ENCODE data around the gene GPR42.
"Not testable (repeated sequence)": the region's sequence is repeated elsewhere in the genome, so short reads cannot be mapped to it uniquely, and the experiment has no call there.

Gene GPR42

DNA sequence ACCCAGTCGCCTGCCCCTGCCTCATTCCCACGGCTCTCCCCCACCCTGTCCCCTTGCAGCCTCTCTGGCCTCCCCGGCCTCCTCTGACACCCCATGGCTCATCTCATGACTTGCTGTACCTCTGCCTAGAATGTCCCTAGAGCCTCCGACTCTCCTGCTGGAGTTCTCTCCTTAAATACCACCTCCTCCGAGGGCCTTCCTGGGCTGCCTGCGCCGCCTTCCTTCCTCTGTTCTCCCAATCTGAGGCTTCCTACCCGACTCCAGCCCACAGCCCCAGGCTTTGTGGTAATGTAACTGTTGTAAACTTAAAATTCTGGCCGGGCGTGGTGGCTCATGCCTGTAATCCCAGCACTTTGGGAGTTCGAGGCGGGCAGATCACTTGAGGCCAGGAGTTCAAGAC lies 27.7 kb downstream of the GPR42 start:
- WGBS, 2 experiments (ENCODE audit: insufficient coverage in 2 of 2), result 95 to 97% methylated on average over 8 to 10 of the region's 12 CpGs
- Histone ChIP-seq H3K4me1 (ENCODE audit: control insufficient read depth, insufficient read depth, low read length, poor library complexity, severe bottlenecking) (no peaks in the 10 kb centered on the region), H3K36me3 (ENCODE audit: control insufficient read depth, insufficient read depth, low read length) (no peaks in the 10 kb centered on the region), H3K9me3 (ENCODE audit: control insufficient read depth, low read length) (no peaks in the 10 kb centered on the region), H3K4me3 (ENCODE audit: extremely low read depth, insufficient read depth, low read length, poor library complexity, severe bottlenecking) (no peak overlapping the region), H3K27ac (ENCODE audit: low read depth, low read length, severe bottlenecking) (no peak overlapping the region)

DNA sequence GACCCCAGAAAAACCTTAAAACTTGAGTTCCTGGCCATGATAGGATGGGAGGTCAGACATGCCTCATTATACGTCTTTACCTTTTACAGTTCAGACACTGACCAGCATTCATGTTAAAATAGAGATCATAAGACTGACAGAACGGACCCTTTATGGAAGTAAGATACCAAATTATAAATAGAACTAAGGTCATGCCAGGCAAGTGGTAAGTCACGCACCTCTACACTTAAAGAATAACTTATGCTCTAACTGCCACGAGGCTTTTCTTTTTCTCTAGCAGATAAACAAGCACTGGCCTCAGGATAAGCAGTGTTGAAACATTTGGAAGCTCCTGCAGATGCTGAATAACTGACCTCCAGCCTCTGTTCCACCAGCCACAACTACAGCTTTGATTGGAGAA lies 28.4 kb downstream of the GPR42 start:
- Histone ChIP-seq H3K4me1 (ENCODE audit: control insufficient read depth, insufficient read depth, low read length, poor library complexity, severe bottlenecking) (no peaks in the 10 kb centered on the region), H3K36me3 (ENCODE audit: control insufficient read depth, insufficient read depth, low read length) (no peaks in the 10 kb centered on the region), H3K9me3 (ENCODE audit: control insufficient read depth, low read length) (no peaks in the 10 kb centered on the region), H3K4me3 (ENCODE audit: extremely low read depth, insufficient read depth, low read length, poor library complexity, severe bottlenecking) (no peak overlapping the region), H3K27ac (ENCODE audit: low read depth, low read length, severe bottlenecking) (no peak overlapping the region)
- 73 to 94% methylated on average over 2 to 3 of the region's 4 CpGs for WGBS, 2 experiments (ENCODE audit: insufficient coverage in 2 of 2)

DNA sequence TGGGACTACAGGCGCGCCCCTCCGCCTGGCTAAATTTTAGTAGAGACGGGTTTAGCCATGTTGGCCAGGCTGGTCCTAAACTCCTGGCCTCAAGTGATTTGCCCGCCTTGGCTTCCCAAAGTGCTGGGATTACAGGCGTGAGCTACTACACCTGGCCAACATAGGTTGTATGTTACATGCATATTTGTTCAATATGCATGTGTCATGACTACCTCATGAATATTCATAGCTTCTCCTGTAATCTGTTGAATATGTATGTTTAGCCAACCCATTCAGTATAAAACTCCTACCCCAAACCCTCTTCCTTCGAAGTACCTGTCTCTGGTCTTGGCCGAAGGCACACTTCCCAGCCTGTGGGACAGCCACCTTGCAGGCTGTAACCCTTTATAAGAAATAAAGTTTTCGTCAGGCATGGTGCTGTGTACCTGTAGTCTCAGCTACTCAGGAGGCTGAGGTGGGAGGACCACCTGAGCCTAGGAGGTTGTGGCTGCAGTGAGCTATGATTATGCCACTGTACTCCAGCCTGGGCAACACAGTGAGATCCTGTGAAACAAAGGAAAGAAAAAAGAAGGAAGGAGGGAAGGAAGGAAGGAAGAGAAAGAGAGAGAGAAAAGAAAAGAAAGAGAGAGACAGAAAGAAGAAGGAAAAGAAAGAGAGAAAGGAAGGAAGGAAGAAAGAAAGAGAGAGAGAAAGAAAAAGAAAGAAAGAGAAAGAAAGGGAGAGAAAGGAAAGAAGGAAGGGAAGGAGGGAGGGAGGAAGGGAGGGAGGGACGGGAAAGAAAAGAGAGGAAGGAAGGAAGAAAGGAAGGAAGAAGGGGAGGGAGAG lies 29.3 kb downstream of the GPR42 start:
- H3K9me3 ChIP-seq (ENCODE audit: control insufficient read depth, low read length), result no peaks in the 10 kb centered on the region
- H3K36me3 ChIP-seq (ENCODE audit: control insufficient read depth, insufficient read depth, low read length), result no peaks in the 10 kb centered on the region
- no peak overlapping the region for H3K4me3 ChIP-seq (ENCODE audit: extremely low read depth, insufficient read depth, low read length, poor library complexity, severe bottlenecking)
- H3K4me1 ChIP-seq (ENCODE audit: control insufficient read depth, insufficient read depth, low read length, poor library complexity, severe bottlenecking), result no peaks in the 10 kb centered on the region
- no peak overlapping the region for H3K27ac ChIP-seq (ENCODE audit: low read depth, low read length, severe bottlenecking)
- WGBS, 2 experiments (ENCODE audit: insufficient coverage in 2 of 2), result 79 to 93% methylated on average over 8 to 9 of the region's 10 CpGs

DNA sequence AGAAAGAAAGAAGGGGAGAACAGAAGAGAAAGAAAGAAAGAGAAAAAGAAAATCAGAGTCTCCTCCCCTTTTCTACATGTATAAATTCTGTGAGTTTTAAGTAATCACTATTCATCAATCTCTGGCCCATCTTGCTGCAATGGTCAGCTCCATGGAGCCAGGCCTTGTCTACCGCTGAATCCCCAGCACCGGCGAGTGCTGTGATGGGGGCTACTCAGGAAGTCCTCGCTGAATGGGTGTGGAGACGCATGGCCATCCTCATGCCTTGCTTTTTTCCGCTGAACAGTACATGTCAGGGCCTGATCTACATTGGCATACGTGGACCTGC lies 29.9 kb downstream of the GPR42 start:
- 97% methylated on average over 6 of the region's 7 CpGs for WGBS, 2 experiments (ENCODE audit: insufficient coverage in 2 of 2)
- Histone ChIP-seq H3K4me1 (ENCODE audit: control insufficient read depth, insufficient read depth, low read length, poor library complexity, severe bottlenecking) (no peaks in the 10 kb centered on the region), H3K27ac (ENCODE audit: low read depth, low read length, severe bottlenecking) (no peak overlapping the region), H3K36me3 (ENCODE audit: control insufficient read depth, insufficient read depth, low read length) (no peaks in the 10 kb centered on the region), H3K4me3 (ENCODE audit: extremely low read depth, insufficient read depth, low read length, poor library complexity, severe bottlenecking) (no peak overlapping the region), H3K9me3 (ENCODE audit: control insufficient read depth, low read length) (no peaks in the 10 kb centered on the region)

DNA sequence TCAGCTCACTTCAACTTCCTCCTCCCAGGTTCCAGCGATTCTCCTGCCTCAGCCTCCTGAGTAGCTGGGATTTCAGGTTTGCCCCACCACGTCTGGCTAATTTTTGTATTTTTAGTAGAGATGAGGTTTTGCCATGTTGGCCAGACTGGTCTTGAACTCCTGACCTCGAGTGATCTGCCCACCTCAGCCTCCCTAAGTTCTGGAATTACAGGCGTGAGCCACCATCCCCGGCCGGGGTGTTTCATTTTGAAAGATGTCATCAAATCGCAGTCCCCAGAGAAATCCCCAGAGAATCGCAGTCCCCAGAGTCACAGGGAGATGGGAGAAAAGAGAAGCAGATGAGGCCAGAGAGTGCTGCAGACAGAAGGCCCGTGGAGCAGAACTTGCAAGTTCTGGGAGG lies 30.5 kb downstream of the GPR42 start:
- not testable (repeated sequence) for H3K9me3 ChIP-seq (ENCODE audit: control insufficient read depth, low read length); H3K27ac ChIP-seq (ENCODE audit: low read depth, low read length, severe bottlenecking); H3K4me1 ChIP-seq (ENCODE audit: control insufficient read depth, insufficient read depth, low read length, poor library complexity, severe bottlenecking); H3K36me3 ChIP-seq (ENCODE audit: control insufficient read depth, insufficient read depth, low read length); H3K4me3 ChIP-seq (ENCODE audit: extremely low read depth, insufficient read depth, low read length, poor library complexity, severe bottlenecking)
- 91% methylated on average over 8 to 9 of the region's 9 CpGs for WGBS, 2 experiments (ENCODE audit: insufficient coverage in 2 of 2)

DNA sequence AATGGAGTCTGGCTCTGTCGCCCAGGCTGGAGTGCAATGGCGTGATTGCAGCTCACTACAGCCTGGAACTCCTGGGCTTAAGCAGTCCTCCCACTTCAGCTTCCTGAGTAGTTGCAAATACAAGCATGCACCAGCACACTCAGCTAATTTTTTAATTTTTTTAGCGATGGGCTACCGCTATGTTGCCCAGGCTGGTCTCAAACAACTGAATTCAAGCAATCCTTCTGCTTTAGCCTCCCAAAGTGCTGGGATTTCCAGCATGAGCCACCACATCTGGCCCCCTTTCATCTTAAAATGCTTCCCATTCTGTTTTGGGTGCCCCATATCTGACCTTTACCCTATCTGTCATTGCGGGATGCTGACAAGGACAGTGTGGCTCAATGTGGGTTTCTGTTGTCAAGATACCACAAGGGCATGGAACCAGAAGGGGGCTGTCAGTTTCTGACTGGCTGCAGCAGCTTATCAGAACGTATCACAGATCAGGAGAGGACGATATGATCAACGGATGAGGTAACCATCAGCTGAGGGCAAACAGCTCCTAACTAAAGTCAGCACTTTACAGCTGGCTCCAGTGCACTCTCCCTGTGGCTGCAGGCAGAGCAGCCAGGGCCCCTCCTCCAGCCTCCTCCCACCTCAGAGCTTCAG lies 32.4 kb downstream of the GPR42 start:
- Histone ChIP-seq H3K4me1 (ENCODE audit: control insufficient read depth, insufficient read depth, low read length, poor library complexity, severe bottlenecking) (no peaks in the 10 kb centered on the region), H3K27ac (ENCODE audit: low read depth, low read length, severe bottlenecking) (no peak overlapping the region), H3K9me3 (ENCODE audit: control insufficient read depth, low read length) (no peaks in the 10 kb centered on the region), H3K4me3 (ENCODE audit: extremely low read depth, insufficient read depth, low read length, poor library complexity, severe bottlenecking) (no peak overlapping the region), H3K36me3 (ENCODE audit: control insufficient read depth, insufficient read depth, low read length) (no peaks in the 10 kb centered on the region)
- 89 to 92% methylated on average over 8 of the region's 8 CpGs for WGBS, 2 experiments (ENCODE audit: insufficient coverage in 2 of 2)

DNA sequence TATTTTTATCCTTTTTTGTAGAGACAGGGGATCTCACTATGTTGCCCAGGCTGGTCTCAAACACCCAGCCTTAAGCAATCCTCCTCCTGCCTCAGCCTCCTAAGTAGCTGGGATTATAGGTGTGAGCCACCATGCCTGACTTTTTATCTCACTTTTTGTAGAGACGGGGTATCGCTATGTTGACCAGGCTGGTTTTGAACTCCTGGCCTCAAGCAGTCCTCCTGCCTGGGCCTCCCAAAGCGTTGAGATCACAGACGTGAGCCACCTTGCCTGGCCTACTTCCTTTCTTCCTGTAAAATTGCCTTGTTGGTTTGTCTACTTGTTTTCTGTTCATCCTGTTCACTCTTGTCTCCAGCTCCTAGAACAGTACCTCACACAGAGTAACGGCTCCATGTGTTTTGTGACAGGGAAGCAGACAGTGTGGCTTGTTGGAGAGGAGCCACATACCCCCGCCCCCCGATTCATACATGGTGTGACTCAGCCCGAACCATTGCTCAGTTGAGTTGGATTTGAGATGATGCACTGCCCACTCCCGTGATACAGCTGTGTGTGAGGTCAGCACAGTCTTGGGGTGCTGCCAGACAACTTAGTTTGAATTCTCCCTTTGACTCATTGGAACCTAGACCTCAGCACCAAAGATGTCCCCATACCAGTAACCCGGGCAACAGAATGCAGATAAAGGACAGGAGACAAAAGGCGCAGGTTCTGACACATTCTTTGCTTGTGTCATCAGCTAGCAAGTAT lies 34.2 kb downstream of the GPR42 start:
- Histone ChIP-seq H3K36me3 (ENCODE audit: control insufficient read depth, insufficient read depth, low read length) (no peaks in the 10 kb centered on the region), H3K4me1 (ENCODE audit: control insufficient read depth, insufficient read depth, low read length, poor library complexity, severe bottlenecking) (no peaks in the 10 kb centered on the region), H3K27ac (ENCODE audit: low read depth, low read length, severe bottlenecking) (no peak overlapping the region), H3K4me3 (ENCODE audit: extremely low read depth, insufficient read depth, low read length, poor library complexity, severe bottlenecking) (no peak overlapping the region), H3K9me3 (ENCODE audit: control insufficient read depth, low read length) (no peaks in the 10 kb centered on the region)
- WGBS, 2 experiments (ENCODE audit: insufficient coverage in 2 of 2), result 87 to 94% methylated on average over 10 to 11 of the region's 11 CpGs

DNA sequence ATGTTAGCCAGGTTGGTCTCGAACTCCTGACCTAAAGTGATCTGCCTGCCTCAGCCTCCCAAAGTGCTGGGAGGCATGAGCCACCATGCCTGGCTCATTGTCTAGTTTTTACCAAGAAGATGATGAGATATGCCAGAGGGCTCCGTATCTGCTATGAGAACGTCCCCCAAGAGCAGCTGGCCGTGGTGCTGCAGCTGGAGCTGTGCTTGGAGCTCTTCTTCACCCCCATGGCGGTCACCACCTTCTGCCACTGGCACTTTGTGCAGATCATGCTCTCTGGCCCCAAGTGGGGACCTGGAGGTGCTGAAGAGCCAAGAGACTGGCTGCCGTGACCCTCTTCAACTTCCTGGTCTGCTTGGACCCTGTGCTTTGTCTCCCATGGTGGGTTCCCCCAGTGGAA lies 36.8 kb downstream of the GPR42 start:
- H3K36me3 ChIP-seq (ENCODE audit: control insufficient read depth, insufficient read depth, low read length), result no peaks in the 10 kb centered on the region
- H3K4me3 ChIP-seq (ENCODE audit: extremely low read depth, insufficient read depth, low read length, poor library complexity, severe bottlenecking), result no peak overlapping the region
- H3K4me1 ChIP-seq (ENCODE audit: control insufficient read depth, insufficient read depth, low read length, poor library complexity, severe bottlenecking), result no peaks in the 10 kb centered on the region
- 84 to 86% methylated on average over 5 to 6 of the region's 6 CpGs for WGBS, 2 experiments (ENCODE audit: insufficient coverage in 2 of 2)
- no peaks in the 10 kb centered on the region for H3K9me3 ChIP-seq (ENCODE audit: control insufficient read depth, low read length)
- H3K27ac ChIP-seq (ENCODE audit: low read depth, low read length, severe bottlenecking), result no peak overlapping the region

DNA sequence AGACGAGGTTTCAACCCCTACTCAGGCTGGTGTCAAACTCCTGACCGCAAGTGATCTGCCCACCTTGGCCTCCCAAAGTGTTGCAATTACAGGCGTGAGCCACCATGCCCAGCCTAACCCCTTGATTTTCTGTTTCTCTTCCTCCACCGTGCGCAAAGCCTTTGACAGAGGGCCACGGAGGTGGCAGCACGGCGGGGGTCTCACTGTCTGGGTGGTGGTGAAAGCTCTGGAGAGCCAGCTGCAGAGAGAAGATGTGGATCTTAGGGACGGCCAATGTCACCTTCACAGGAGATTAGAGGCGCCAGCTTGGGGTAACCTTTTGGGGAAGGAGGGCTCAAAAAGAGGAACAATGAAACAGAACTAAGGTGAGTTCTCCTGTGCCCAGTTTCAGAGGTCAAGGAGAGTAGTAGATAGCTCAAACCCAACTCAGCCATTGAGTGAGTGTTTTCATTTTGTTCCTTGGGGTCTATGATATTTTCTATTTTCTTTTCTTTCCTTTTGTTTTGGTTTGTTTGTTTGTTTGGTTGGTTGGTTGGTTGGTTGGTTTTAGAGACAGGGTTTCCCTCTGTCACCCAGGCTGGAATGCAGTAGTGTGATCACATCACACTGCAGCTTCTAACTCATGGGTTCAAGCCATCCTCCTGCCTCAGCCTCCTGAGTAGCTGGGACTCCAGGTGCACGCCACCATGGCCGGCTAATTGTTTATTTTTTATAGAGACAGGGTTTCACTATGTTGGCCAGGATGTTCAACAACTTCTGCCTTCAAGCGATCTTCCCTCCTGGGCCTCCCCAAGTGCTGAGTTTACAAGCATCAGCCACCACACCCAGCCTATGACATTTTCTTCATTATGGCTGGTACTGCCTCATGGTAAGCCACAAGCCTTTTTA lies 37.7 kb downstream of the GPR42 start:
- Histone ChIP-seq H3K9me3 (ENCODE audit: control insufficient read depth, low read length) (no peaks in the 10 kb centered on the region), H3K4me1 (ENCODE audit: control insufficient read depth, insufficient read depth, low read length, poor library complexity, severe bottlenecking) (no peaks in the 10 kb centered on the region), H3K4me3 (ENCODE audit: extremely low read depth, insufficient read depth, low read length, poor library complexity, severe bottlenecking) (no peak overlapping the region), H3K36me3 (ENCODE audit: control insufficient read depth, insufficient read depth, low read length) (no peaks in the 10 kb centered on the region), H3K27ac (ENCODE audit: low read depth, low read length, severe bottlenecking) (no peak overlapping the region)
- WGBS, 2 experiments (ENCODE audit: insufficient coverage in 2 of 2), result 85 to 90% methylated on average over 7 to 13 of the region's 13 CpGs

DNA sequence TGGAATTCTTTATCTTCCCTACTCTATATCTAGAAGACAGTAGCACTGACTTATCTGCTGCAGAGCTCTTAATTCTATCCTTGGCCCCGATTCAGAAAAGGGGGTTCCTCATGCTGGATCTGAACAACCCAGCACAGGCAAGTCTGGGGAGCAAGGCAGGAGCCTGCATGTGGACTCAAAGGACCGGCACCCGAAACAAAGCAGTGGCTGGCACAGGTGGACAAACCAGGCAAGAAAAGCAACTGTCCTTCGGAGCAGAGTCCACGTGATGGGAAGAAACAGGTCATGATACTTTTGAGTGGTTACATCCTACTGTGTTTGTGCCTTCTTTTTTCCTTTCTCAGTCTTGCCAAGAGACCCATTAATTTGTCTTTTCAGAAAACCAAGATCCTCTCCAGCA lies 38.3 kb downstream of the GPR42 start:
- 82 to 91% methylated on average over 3 to 4 of the region's 5 CpGs for WGBS, 2 experiments (ENCODE audit: insufficient coverage in 2 of 2)
- no peak overlapping the region for H3K27ac ChIP-seq (ENCODE audit: low read depth, low read length, severe bottlenecking)
- no peaks in the 10 kb centered on the region for H3K4me1 ChIP-seq (ENCODE audit: control insufficient read depth, insufficient read depth, low read length, poor library complexity, severe bottlenecking)
- no peaks in the 10 kb centered on the region for H3K36me3 ChIP-seq (ENCODE audit: control insufficient read depth, insufficient read depth, low read length)
- H3K9me3 ChIP-seq (ENCODE audit: control insufficient read depth, low read length), result no peaks in the 10 kb centered on the region
- no peak overlapping the region for H3K4me3 ChIP-seq (ENCODE audit: extremely low read depth, insufficient read depth, low read length, poor library complexity, severe bottlenecking)

Measured in mesodermal cell (in vitro differentiated cells).